K562 (cell line): ENCODE data around the gene ADAMTS6. TPM values are rescaled to one million over a fixed set of nuclear protein-coding genes. Genes with fewer than 3 reads are reported as not detected.

ENCODE experiments used
- ATAC-seq: fragments of 200-7000 bp; cut with Tn5 transposase; 3 replicates; pipeline ENCODE4 v1.9.1; 2020; ENCODE audit warnings: moderate library complexity
- BruUV-seq: library from RNA; stranded (reverse); fragments of 400-500 nt; replicated peaks from 2 replicates; lab custom pipeline; 2021; lab: Mats Ljungman, UMichigan
- CTCF ChIA-PET: fragments of 300-600 bp; formaldehyde crosslinking; extraction: SDS; loops from one replicate; lab custom pipeline; 2021; ENCODE audit warnings: low intra/inter-chr PET ratio; lab: Yijun Ruan, JAX
- POLR2A ChIA-PET: fragments of 300-600, 350-650 bp; sonication (Branson Sonifier 250); formaldehyde crosslinking; extraction: SDS; loops from one replicate; lab custom pipeline; 2021; ENCODE audit warnings: antibody characterized with exemption, inconsistent platforms; lab: Yijun Ruan, JAX
- DNase-seq, 4 experiments: peaks; one replicate each; pipeline versions ENCODE4 v3.0.0 to v3.0.0-alpha.2; 2011 to 2018; ENCODE audit warnings: low spot score in 3 of 4, mixed read lengths in 3 of 4; ENCODE audit errors: extremely low read depth in 1 of 4
- FAIRE-seq: peaks from 2 replicates; lab custom pipeline; 2011; peaks lifted over from hg19 to GRCh38; lab: Jason Lieb, UNC
- H2AFZ ChIP-seq: 2 replicates; pipeline ENCODE4 v1.6.0; 2011; ENCODE audit warnings: low read depth, low read length, control low read depth, inconsistent platforms
- H3K27ac ChIP-seq: fragments of 200-600 bp; 3 replicates; pipeline ENCODE4 v1.8.0; 2011; ENCODE audit warnings: low read depth, mild to moderate bottlenecking, control low read depth, inconsistent platforms, low read length, moderate library complexity, mixed read lengths; ENCODE audit errors: extremely low read depth
- H3K27me3 ChIP-seq, 2 experiments: fragments of 300-600 bp in 1 of 2; 2 replicates in 1 of 2; 3 replicates in 1 of 2; pipeline versions ENCODE4 v1.6.0 to v1.8.0; 2011; ENCODE audit warnings: inconsistent platforms in 2 of 2, low read length in 2 of 2, mild to moderate bottlenecking in 1 of 2, mixed read lengths in 1 of 2, moderate library complexity in 1 of 2; ENCODE audit not compliant: control insufficient read depth in 2 of 2, insufficient read depth in 2 of 2
- H3K36me3 ChIP-seq: fragments of 300-600 bp; 3 replicates; pipeline ENCODE4 v1.8.0; 2011; ENCODE audit warnings: mild to moderate bottlenecking, low read length, inconsistent platforms; ENCODE audit not compliant: control insufficient read depth, insufficient read depth
- H3K4me1 ChIP-seq, 2 experiments: fragments of 200-600 bp in 1 of 2; replicated peaks in 1 of 2; 2 replicates in 1 of 2; 3 replicates in 1 of 2; pipeline versions ENCODE4 v1.5.1 to v1.8.0; 2011; ENCODE audit warnings: inconsistent platforms in 2 of 2, low read length in 2 of 2, mild to moderate bottlenecking in 1 of 2, mixed read lengths in 1 of 2, moderate library complexity in 1 of 2; ENCODE audit not compliant: control insufficient read depth in 2 of 2, insufficient read depth in 2 of 2
- H3K4me2 ChIP-seq: 2 replicates; pipeline ENCODE4 v1.6.1; 2011; ENCODE audit warnings: low read length, control low read depth, inconsistent platforms, mixed read lengths; ENCODE audit not compliant: insufficient read depth
- H3K4me3 ChIP-seq: fragments of 200-600 bp; sonication (generic), shearing (Covaris generic); 2 replicates; pipeline ENCODE4 v1.5.1; 2016; ENCODE audit warnings: control low read depth, inconsistent platforms
- H3K79me2 ChIP-seq: fragments of 200-600 bp; 3 replicates; pipeline ENCODE4 v1.8.0; 2011; ENCODE audit warnings: low read length, inconsistent platforms; ENCODE audit not compliant: control insufficient read depth, insufficient read depth
- H3K9ac ChIP-seq, 2 experiments: 2 replicates each; pipeline versions ENCODE4 v1.6.0 to v1.6.1; 2011; ENCODE audit warnings: low read depth in 2 of 2, low read length in 2 of 2, control low read depth in 1 of 2, inconsistent platforms in 1 of 2, mild to moderate bottlenecking in 1 of 2, mixed read lengths in 1 of 2; ENCODE audit not compliant: insufficient read depth in 1 of 2
- H3K9me1 ChIP-seq: one replicate; pipeline ENCODE4 v1.6.0; 2011; ENCODE audit warnings: inconsistent platforms, mild to moderate bottlenecking, low read length, moderate library complexity; ENCODE audit not compliant: control insufficient read depth, insufficient read depth
- H3K9me3 ChIP-seq: replicated peaks from 2 replicates; pipeline ENCODE4 v1.5.1; 2011; ENCODE audit warnings: low read depth, low read length, inconsistent platforms; ENCODE audit not compliant: control insufficient read depth, insufficient read depth
- H4K20me1 ChIP-seq: replicated peaks from 2 replicates; pipeline ENCODE4 v1.6.1; 2011; ENCODE audit warnings: low read length, inconsistent platforms, mixed read lengths; ENCODE audit not compliant: control insufficient read depth, insufficient read depth
- BCL6 ChIP-seq: fragments of 250-450 bp; sonication (Bioruptor Pico); IDR thresholded peaks from 2 replicates; pipeline ENCODE4 v1.4.0; 2020
- CREB5 ChIP-seq: fragments of 250-450 bp; sonication (Bioruptor Pico); IDR thresholded peaks from 2 replicates; pipeline ENCODE4 v1.5.0; 2020; ENCODE audit warnings: mild to moderate bottlenecking
- ELK3 ChIP-seq: fragments of 450-650 bp; formaldehyde crosslinking; IDR thresholded peaks from 2 replicates; pipeline ENCODE4 v1.4.0; 2020; ENCODE audit warnings: mild to moderate bottlenecking
- FOS ChIP-seq: IDR thresholded peaks from 3 replicates; pipeline ENCODE4 v1.6.1; 2011; ENCODE audit not compliant: insufficient read length; ENCODE audit errors: extremely low read depth
- MAFK ChIP-seq: IDR thresholded peaks from 2 replicates; pipeline ENCODE4 v1.6.1; 2011; ENCODE audit warnings: low read length, improper control_type of control experiment
- SMARCA5 ChIP-seq: fragments of 450-650 bp; IDR thresholded peaks from 2 replicates; pipeline ENCODE4 v1.6.1; 2016
- ZNF140 ChIP-seq: fragments of 250-450 bp; sonication (Bioruptor Pico); IDR thresholded peaks from 2 replicates; pipeline ENCODE4 v1.8.0; 2021; ENCODE audit warnings: moderate library complexity, mild to moderate bottlenecking, inconsistent platforms
- ZNF316 ChIP-seq: fragments of 450-650 bp; IDR thresholded peaks from 2 replicates; pipeline ENCODE4 v1.6.1; 2016
- ZNF583 ChIP-seq: fragments of 250-450 bp; sonication (Bioruptor Pico); IDR thresholded peaks from 2 replicates; pipeline ENCODE4 v1.4.0; 2020
- WGBS: fragments of 100-300 bp; shearing (Covaris generic); methylation state at CpG from one replicate; pipeline ENCODE4 v1.1.6; 2016; ENCODE audit warnings: low coverage, mixed read lengths; ENCODE audit not compliant: insufficient coverage; ENCODE audit errors: missing lambda C conversion rate; 5-methylcytosine and 5-hydroxymethylcytosine counted together
- in situ Hi-C: fragments of 300-500 bp; cut with MboI; formaldehyde crosslinking; loops from 4 replicates; pipeline ENCODE4 v1.15.0; 2018; ENCODE audit warnings: inconsistent platforms, mixed read lengths
- intact Hi-C: fragments of 100-400 bp; cut with micrococcal nuclease; formaldehyde crosslinking; loops from 2 replicates; pipeline ENCODE4 v1.14.2; 2022
- polyA plus RNA-seq, 8 experiments: library from polyadenylated mRNA; depleted of rRNA in 4 of 8; stranded (reverse) in 5 of 8; unstranded in 3 of 8; fragments of >200 nt; fragmentation: Nextera tagmentation in 2 of 8; fragmentation: Illumina TruSeq in 1 of 8; extraction: Ambion mirVana in 2 of 8; extraction: Trizol in 1 of 8; gene quantifications; 2 replicates each; pipeline versions ENCODE4 v1.2.1 to v1.2.3, GENCODE V29; 2011 to 2014; ENCODE audit warnings: inconsistent platforms in 1 of 8, missing spikeins in 1 of 8
- total RNA-seq, 7 experiments: library from RNA; depleted of rRNA in 6 of 7; stranded (reverse); fragments of >200 nt in 6 of 7; fragmentation: Illumina TruSeq in 2 of 7; extraction: Trizol in 2 of 7; gene quantifications; 2 replicates each; pipeline versions ENCODE4 v1.2.1 to v1.2.3, GENCODE V29; 2011 to 2021; ENCODE audit warnings: low replicate concordance in 1 of 7
- TF ChIP-seq, protein P1 (sequence below), 2 experiments: fragments of 450-650 bp; IDR thresholded peaks; 2 replicates each; pipeline ENCODE4 v1.6.1; 2018; ENCODE audit warnings: mild to moderate bottlenecking in 2 of 2, low read depth in 1 of 2; ENCODE audit not compliant: partially characterized antibody in 2 of 2

Gene ADAMTS6
- total and polyA plus RNA-seq, 9 of the 15 experiments (the other 6 are each of a cell fraction or from before 2014, with no cell fraction given), result 0.57 to 5.3 (median 1.5) TPM

- ChIA-PET CTCF (no interaction called here), POLR2A (no interaction called here)
- no TSS peak for BruUV-seq
- no peaks in the 10 kb centered on the region for H3K9me3 ChIP-seq
- no peaks in the 10 kb centered on the region for H3K27me3 ChIP-seq
- H3K9ac ChIP-seq, result no peak overlapping the region
- 6% methylated on average over 1 of the region's 1 CpG for WGBS
- no peak overlapping the region for H3K4me3 ChIP-seq
- H3K4me1 ChIP-seq, result no peaks in the 10 kb centered on the region
- no peak for ATAC-seq
- no peak for TF ChIP-seq ZNF140 (CRISPR knock-in tag)
- no peak for TF ChIP-seq SMARCA5
- TF ChIP-seq ZNF316, result peak; percentile 49
- peak; percentile 23; the same call in 1 of the 2 replicates for TF ChIP-seq MAFK
- in situ Hi-C loops (no loop called here), intact Hi-C loops (no loop called here)
- no peaks in the 10 kb centered on the region for H3K9me1 ChIP-seq
- no peaks in the 10 kb centered on the region for H3K79me2 ChIP-seq
- H2AFZ ChIP-seq, result no peak overlapping the region
- H4K20me1 ChIP-seq, result no peaks in the 10 kb centered on the region
- no peak for DNase-seq
- H3K36me3 ChIP-seq, result no peaks in the 10 kb centered on the region
- H3K4me2 ChIP-seq, result no peak overlapping the region
- H3K27ac ChIP-seq, result no peak overlapping the region
- no peak for FAIRE-seq
These were observed 58.1 kb downstream of the ADAMTS6 start for GRCh38 chr5:65423623-65424022.

- FAIRE-seq (no peak), DNase-seq (no peak), ATAC-seq (no peak)
- no peaks in the 10 kb centered on the region for H3K4me1 ChIP-seq
- H4K20me1 ChIP-seq, result no peaks in the 10 kb centered on the region
- H3K27me3 ChIP-seq, result no peaks in the 10 kb centered on the region
- no peak overlapping the region for H3K4me2 ChIP-seq
- no peak overlapping the region for H3K4me3 ChIP-seq
- WGBS, result 31% methylated on average over 2 of the region's 2 CpGs
- CTCF ChIA-PET, result no interaction called here
- no peak overlapping the region for H3K9ac ChIP-seq
- no TSS peak for BruUV-seq
- no peak overlapping the region for H2AFZ ChIP-seq
- no peaks in the 10 kb centered on the region for H3K9me1 ChIP-seq
- no peaks in the 10 kb centered on the region for H3K36me3 ChIP-seq
- H3K9me3 ChIP-seq, result no peaks in the 10 kb centered on the region
- POLR2A ChIA-PET, result no interaction called here
- H3K27ac ChIP-seq, result no peak overlapping the region
- intact Hi-C loops (no loop called here), in situ Hi-C loops (no loop called here)
- H3K79me2 ChIP-seq, result no peaks in the 10 kb centered on the region
- no peak for TF ChIP-seq FOS
- no peak for TF ChIP-seq SMARCA5
- TF ChIP-seq, protein P1, sequence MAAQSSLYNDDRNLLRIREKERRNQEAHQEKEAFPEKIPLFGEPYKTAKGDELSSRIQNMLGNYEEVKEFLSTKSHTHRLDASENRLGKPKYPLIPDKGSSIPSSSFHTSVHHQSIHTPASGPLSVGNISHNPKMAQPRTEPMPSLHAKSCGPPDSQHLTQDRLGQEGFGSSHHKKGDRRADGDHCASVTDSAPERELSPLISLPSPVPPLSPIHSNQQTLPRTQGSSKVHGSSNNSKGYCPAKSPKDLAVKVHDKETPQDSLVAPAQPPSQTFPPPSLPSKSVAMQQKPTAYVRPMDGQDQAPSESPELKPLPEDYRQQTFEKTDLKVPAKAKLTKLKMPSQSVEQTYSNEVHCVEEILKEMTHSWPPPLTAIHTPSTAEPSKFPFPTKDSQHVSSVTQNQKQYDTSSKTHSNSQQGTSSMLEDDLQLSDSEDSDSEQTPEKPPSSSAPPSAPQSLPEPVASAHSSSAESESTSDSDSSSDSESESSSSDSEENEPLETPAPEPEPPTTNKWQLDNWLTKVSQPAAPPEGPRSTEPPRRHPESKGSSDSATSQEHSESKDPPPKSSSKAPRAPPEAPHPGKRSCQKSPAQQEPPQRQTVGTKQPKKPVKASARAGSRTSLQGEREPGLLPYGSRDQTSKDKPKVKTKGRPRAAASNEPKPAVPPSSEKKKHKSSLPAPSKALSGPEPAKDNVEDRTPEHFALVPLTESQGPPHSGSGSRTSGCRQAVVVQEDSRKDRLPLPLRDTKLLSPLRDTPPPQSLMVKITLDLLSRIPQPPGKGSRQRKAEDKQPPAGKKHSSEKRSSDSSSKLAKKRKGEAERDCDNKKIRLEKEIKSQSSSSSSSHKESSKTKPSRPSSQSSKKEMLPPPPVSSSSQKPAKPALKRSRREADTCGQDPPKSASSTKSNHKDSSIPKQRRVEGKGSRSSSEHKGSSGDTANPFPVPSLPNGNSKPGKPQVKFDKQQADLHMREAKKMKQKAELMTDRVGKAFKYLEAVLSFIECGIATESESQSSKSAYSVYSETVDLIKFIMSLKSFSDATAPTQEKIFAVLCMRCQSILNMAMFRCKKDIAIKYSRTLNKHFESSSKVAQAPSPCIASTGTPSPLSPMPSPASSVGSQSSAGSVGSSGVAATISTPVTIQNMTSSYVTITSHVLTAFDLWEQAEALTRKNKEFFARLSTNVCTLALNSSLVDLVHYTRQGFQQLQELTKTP (IDR thresholded peaks at IDR 0.05; ENCODE audit: low read depth in 1 of 2, partially characterized antibody in 2 of 2), result peak in 1 of 2 experiments; percentile 40
- no peak for TF ChIP-seq BCL6 (CRISPR knock-in tag)
- no peak for TF ChIP-seq ELK3 (CRISPR knock-in tag)
- TF ChIP-seq ZNF583 (CRISPR knock-in tag), result no peak
- no peak for TF ChIP-seq CREB5 (CRISPR knock-in tag)
These were observed 63.1 kb downstream of the ADAMTS6 start for GRCh38 chr5:65418661-65419060.
